ENCODE results near the gene MYO9B. TPM values are rescaled to one million over a fixed set of nuclear protein-coding genes. Genes with fewer than 3 reads are reported as not detected.

The MYO9B gene
- total and polyA plus RNA-seq, 2 of the 13 experiments (the other 11 are each of a cell fraction or from before 2014, with no cell fraction given): 18.0 to 18.3 TPM

GRCh38 chr19:17244618-17245534, 169.3 kb downstream of the MYO9B start (continued):
- TF ChIP-seq, protein P1, sequence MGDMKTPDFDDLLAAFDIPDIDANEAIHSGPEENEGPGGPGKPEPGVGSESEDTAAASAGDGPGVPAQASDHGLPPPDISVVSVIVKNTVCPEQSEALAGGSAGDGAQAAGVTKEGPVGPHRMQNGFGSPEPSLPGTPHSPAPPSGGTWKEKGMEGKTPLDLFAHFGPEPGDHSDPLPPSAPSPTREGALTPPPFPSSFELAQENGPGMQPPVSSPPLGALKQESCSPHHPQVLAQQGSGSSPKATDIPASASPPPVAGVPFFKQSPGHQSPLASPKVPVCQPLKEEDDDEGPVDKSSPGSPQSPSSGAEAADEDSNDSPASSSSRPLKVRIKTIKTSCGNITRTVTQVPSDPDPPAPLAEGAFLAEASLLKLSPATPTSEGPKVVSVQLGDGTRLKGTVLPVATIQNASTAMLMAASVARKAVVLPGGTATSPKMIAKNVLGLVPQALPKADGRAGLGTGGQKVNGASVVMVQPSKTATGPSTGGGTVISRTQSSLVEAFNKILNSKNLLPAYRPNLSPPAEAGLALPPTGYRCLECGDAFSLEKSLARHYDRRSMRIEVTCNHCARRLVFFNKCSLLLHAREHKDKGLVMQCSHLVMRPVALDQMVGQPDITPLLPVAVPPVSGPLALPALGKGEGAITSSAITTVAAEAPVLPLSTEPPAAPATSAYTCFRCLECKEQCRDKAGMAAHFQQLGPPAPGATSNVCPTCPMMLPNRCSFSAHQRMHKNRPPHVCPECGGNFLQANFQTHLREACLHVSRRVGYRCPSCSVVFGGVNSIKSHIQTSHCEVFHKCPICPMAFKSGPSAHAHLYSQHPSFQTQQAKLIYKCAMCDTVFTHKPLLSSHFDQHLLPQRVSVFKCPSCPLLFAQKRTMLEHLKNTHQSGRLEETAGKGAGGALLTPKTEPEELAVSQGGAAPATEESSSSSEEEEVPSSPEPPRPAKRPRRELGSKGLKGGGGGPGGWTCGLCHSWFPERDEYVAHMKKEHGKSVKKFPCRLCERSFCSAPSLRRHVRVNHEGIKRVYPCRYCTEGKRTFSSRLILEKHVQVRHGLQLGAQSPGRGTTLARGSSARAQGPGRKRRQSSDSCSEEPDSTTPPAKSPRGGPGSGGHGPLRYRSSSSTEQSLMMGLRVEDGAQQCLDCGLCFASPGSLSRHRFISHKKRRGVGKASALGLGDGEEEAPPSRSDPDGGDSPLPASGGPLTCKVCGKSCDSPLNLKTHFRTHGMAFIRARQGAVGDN (CRISPR knock-in tag; IDR thresholded peaks at IDR 0.05): peak; percentile 1; the same call in 1 of the 2 replicates
- TF ChIP-seq ZSCAN30 (CRISPR knock-in tag; IDR thresholded peaks at IDR 0.05) (no peak), ZBED4 (CRISPR knock-in tag; IDR thresholded peaks at IDR 0.05; ENCODE audit: borderline replicate concordance) (no peak), ZNF563 (CRISPR knock-in tag; IDR thresholded peaks at IDR 0.05) (peak; percentile 41; the same call in 1 of the 2 replicates), ZNF33A (CRISPR knock-in tag; IDR thresholded peaks at IDR 0.05; ENCODE audit: borderline replicate concordance) (no peak), ZNF644 (CRISPR knock-in tag; IDR thresholded peaks at IDR 0.05; ENCODE audit: low read depth) (no peak), ZNF816 (CRISPR knock-in tag; IDR thresholded peaks at IDR 0.05; ENCODE audit: borderline replicate concordance) (peak; percentile 34; the same call in 1 of the 2 replicates), ZNF451 (CRISPR knock-in tag; IDR thresholded peaks at IDR 0.05) (no peak), CSRNP1 (CRISPR knock-in tag; IDR thresholded peaks at IDR 0.05) (peak; percentile 33), NR3C1 (CRISPR knock-in tag; IDR thresholded peaks at IDR 0.05) (no peak), ZNF205 (CRISPR knock-in tag; IDR thresholded peaks at IDR 0.05) (0 out of 2 replicates have a peak, but pooled peaks have one; percentile 7), RBM22 (optimal IDR thresholded peaks at IDR 0.05; ENCODE audit: low read length) (no peak), ZNF446 (CRISPR knock-in tag; IDR thresholded peaks at IDR 0.05) (no peak), SOX13 (IDR thresholded peaks at IDR 0.05) (no peak), SOX13 (CRISPR knock-in tag; conservative IDR thresholded peaks at IDR 0.05 in 1 of 2, IDR thresholded peaks at IDR 0.05 in 1 of 2) (no peak), RFXAP (CRISPR knock-in tag; IDR thresholded peaks at IDR 0.05; ENCODE audit: borderline replicate concordance) (no peak), NFIC (IDR thresholded peaks at IDR 0.05; ENCODE audit: low read length) (peak; percentile 10; the same call in 1 of the 2 replicates), ZMYM2 (CRISPR knock-in tag; IDR thresholded peaks at IDR 0.05) (peak; percentile 87)
- TF ChIP-seq, protein P2, sequence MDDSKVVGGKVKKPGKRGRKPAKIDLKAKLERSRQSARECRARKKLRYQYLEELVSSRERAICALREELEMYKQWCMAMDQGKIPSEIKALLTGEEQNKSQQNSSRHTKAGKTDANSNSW (CRISPR knock-in tag; IDR thresholded peaks at IDR 0.05; ENCODE audit: borderline replicate concordance): no peak
